Measurements from ENCODE around the gene CCDC158.

CCDC158 gene

DNA sequence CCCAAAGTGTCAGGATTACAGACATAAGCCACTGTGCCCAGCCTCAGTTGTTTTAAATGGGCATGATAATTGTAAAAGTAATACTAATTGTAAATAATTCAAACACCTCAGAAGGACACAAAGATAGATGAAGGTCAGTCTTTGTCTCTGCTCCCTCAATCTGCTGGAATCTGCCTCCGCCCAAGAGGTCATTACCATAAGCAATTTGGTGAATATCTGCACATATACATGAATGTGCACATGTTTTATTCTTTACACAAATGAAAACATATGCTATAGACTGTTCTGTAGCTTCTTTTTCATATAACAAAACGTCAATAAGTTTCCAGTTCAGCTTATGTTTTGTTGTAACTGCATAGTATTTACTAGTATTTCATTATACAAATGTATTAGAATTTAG is 107.4 kb downstream of the CCDC158 start:
- ChIA-PET POLR2A (no interaction called here), CTCF (interaction anchor here (1.4 kb wide), 2 partner anchors 12 to 35 kb away, joined by 3 to 4 read pairs; no protein-coding TSS in a partner anchor)
- TF ChIP-seq, protein P1, sequence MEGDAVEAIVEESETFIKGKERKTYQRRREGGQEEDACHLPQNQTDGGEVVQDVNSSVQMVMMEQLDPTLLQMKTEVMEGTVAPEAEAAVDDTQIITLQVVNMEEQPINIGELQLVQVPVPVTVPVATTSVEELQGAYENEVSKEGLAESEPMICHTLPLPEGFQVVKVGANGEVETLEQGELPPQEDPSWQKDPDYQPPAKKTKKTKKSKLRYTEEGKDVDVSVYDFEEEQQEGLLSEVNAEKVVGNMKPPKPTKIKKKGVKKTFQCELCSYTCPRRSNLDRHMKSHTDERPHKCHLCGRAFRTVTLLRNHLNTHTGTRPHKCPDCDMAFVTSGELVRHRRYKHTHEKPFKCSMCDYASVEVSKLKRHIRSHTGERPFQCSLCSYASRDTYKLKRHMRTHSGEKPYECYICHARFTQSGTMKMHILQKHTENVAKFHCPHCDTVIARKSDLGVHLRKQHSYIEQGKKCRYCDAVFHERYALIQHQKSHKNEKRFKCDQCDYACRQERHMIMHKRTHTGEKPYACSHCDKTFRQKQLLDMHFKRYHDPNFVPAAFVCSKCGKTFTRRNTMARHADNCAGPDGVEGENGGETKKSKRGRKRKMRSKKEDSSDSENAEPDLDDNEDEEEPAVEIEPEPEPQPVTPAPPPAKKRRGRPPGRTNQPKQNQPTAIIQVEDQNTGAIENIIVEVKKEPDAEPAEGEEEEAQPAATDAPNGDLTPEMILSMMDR (IDR thresholded peaks at IDR 0.05; ENCODE audit: control extremely low read depth, extremely low read depth, low read depth, missing control alignments): no peak
- no peak for DNase-seq (ENCODE audit: extremely low spot score)

DNA sequence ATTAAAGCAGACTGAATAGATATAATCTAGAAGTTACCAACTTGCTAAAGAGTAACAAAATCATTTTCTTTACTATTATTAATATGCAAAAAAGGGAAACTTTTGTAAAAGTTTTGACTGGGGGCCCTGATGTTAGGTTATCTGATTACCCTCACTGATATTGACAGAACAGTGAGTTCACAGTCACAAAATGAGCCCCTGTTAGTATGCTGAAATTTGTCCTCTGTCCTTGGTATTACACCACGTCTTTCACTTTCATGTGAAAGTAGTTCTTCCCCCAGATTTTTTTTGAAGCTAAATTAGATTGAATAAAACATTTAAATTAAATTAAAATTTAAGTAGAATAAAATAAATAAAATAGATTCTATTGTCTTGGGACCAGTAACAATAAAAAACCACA is 108.5 kb downstream of the CCDC158 start:
- POLR2A ChIA-PET: no interaction called here
- TF ChIP-seq, protein P1 (IDR thresholded peaks at IDR 0.05; ENCODE audit: control extremely low read depth, extremely low read depth, low read depth, missing control alignments): no peak
- DNase-seq (ENCODE audit: extremely low spot score): no peak
- CTCF ChIA-PET: interaction anchor here (1.0 to 1.4 kb wide), 3 partner anchors 11 to 34 kb away, joined by 3 to 4 read pairs (median 3); no protein-coding TSS in a partner anchor

DNA sequence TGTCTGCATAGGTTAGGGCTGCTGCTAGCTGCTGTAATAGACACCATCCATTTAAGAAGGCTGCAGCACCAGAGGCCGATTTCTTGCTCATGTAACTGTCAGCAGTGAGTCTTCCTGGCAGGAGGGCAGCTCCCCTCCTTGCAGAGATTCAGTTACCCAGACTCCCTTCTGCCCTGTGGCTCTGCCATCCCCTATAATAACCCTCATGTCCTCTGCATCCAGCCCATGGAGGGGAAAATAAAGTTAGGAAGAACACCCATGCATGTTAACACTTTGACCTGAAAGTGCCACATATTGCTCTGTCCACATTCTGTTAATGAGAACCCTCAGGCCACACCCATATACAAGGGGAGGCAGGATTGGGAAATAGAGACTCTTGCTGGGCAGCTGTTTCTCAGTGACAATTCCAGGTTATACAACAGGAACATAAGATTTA is 109.0 kb downstream of the CCDC158 start:
- DNase-seq (ENCODE audit: extremely low spot score): no peak
- CTCF ChIA-PET: interaction anchor here (1.1 kb wide), 1 partner anchor 132 kb away, joined by 3 read pairs; no protein-coding TSS in a partner anchor
- TF ChIP-seq, protein P1 (IDR thresholded peaks at IDR 0.05; ENCODE audit: control extremely low read depth, extremely low read depth, low read depth, missing control alignments): no peak
- POLR2A ChIA-PET: no interaction called here

DNA sequence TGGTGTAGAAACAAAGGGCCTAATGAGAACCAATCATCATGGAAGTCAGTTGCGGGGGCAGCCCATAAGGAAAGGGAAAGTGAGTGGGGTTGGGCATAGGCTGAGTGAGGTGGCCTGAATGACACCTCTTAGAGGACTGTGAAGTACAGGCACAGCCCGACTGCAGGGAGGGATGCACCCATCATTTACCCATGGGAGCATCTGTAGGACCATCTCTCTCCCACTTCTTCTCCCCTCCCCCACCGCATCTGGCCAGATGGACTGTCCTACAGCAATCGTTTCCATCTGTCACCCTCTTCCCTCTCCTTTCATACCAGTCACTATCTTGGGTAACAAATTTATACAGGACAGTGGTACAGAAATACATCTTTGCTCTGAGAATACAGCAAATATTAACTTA is 110.3 kb downstream of the CCDC158 start:
- TF ChIP-seq, protein P1 (IDR thresholded peaks at IDR 0.05; ENCODE audit: control extremely low read depth, extremely low read depth, low read depth, missing control alignments): no peak
- CTCF ChIA-PET: no interaction called here

DNA sequence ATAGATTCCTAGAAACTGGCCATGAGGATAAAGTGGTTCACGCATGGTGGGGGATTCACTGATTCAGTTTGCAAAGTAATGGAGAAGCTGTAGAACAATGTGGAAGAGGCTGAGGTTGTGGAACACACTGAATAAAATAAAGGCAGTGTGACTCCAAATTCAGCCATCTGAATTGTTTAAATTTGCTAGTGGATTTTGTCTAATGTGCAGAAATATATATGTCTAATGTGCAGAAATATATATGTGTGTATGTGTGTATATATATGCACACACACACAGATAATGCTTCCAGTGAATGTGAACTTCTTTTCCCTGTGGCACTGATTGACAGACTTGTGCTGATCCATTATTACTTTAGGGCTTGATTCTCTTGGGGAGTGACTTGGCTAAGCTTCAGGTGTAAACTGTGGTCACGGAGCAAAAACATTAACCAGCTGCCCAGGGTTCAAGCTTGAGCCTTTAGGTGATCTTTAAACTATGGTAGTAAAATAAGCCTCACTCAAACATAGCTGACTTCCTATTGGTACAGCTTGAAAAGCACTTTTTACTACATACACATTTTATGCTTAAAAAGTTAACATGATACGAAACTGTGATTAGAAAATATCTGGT is 110.9 kb downstream of the CCDC158 start:
- CTCF ChIA-PET: interaction anchor here (1.1 kb wide), 1 partner anchor 126 kb away, joined by 3 read pairs; no protein-coding TSS in a partner anchor
- POLR2A ChIA-PET: no interaction called here
- TF ChIP-seq, protein P1 (IDR thresholded peaks at IDR 0.05; ENCODE audit: control extremely low read depth, extremely low read depth, low read depth, missing control alignments): no peak
- no peak for DNase-seq (ENCODE audit: extremely low spot score)

More for the DNA sequence above, 110.3 kb downstream of the CCDC158 start:
- DNase-seq (ENCODE audit: extremely low spot score): no peak
- POLR2A ChIA-PET: no interaction called here

DNA sequence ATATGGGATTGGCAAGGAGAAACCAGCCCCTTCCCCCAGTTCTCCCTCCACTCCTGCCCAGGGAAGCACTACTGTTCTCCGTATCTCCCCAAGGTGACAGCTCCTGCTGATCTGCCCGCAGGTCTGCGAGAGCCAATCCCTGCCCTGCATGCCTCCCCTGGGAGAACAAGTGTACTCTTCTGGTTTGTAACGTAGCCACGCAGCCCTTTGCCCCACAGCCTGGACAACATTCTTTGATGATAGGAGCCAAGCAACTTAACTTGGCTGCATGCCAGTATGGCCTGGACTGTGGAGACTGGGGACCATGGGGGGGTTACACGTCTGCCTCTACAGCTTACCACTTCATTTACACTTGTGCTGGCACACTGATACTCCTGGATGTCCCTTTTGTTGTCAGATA is 112.4 kb downstream of the CCDC158 start:
- TF ChIP-seq, protein P1 (IDR thresholded peaks at IDR 0.05; ENCODE audit: control extremely low read depth, extremely low read depth, low read depth, missing control alignments): no peak
- no peak for DNase-seq (ENCODE audit: extremely low spot score)
- ChIA-PET POLR2A (no interaction called here), CTCF (interaction anchor here (2.3 kb wide), 1 partner anchor 129 kb away, joined by 6 read pairs; no protein-coding TSS in a partner anchor)
